ENCODE data around the gene KCTD1. TPM values are rescaled to one million over a fixed set of nuclear protein-coding genes. Genes with fewer than 3 reads are reported as not detected.

Gene KCTD1
- polyA plus RNA-seq, 1 donor from 2014 or later = 32.0 TPM

GRCh38 chr18:26419746-26420145 lies 128.6 kb downstream of the KCTD1 start:
- no peak overlapping the region for H3K9ac ChIP-seq (ENCODE audit: low read length)
- no peaks in the 10 kb centered on the region for H3K36me3 ChIP-seq (ENCODE audit: insufficient read depth, low read length)
- H2AFZ ChIP-seq (ENCODE audit: low read depth, low read length) = no peak overlapping the region
- no peak for TF ChIP-seq CTCF (IDR thresholded peaks at IDR 0.05; ENCODE audit: poor library complexity, severe bottlenecking)
- TF ChIP-seq MXI1 (conservative IDR thresholded peaks at IDR 0.05; ENCODE audit: poor library complexity, severe bottlenecking) = no peak
- no peak for TF ChIP-seq SMC3 (conservative IDR thresholded peaks at IDR 0.05; ENCODE audit: poor library complexity)
- TF ChIP-seq POLR2AphosphoS5 (IDR thresholded peaks at IDR 0.05) = no peak
- no peak for TF ChIP-seq TAF1 (IDR thresholded peaks at IDR 0.05; ENCODE audit: low read depth)
- no peak for TF ChIP-seq REST (IDR thresholded peaks at IDR 0.05; ENCODE audit: borderline replicate concordance)
- H4K20me1 ChIP-seq (ENCODE audit: insufficient read depth) = no peaks in the 10 kb centered on the region
- H3K27me3 ChIP-seq (ENCODE audit: insufficient read depth, low read depth, low read length) = no peaks in the 10 kb centered on the region
- H3F3A ChIP-seq (ENCODE audit: insufficient read depth, low read length, poor library complexity, severe bottlenecking) = no peaks in the 10 kb centered on the region
- no peak overlapping the region for H3K4me3 ChIP-seq (ENCODE audit: low read length)
- H3K4me2 ChIP-seq (ENCODE audit: low read length) = no peak overlapping the region
- no peak overlapping the region for H3K27ac ChIP-seq (ENCODE audit: low read length)
- no peaks in the 10 kb centered on the region for H3K79me2 ChIP-seq (replicated peaks; ENCODE audit: insufficient read depth, low read length)
- H3K9me2 ChIP-seq (ENCODE audit: insufficient read depth, low read length) = no peaks in the 10 kb centered on the region
- no peaks in the 10 kb centered on the region for H3K9me3 ChIP-seq (ENCODE audit: low read length)

- Histone ChIP-seq H3K4me3 (ENCODE audit: low read length) (no peak overlapping the region), H3K4me2 (ENCODE audit: low read length) (no peak overlapping the region), H3K9me3 (ENCODE audit: low read length) (no peaks in the 10 kb centered on the region), H3K9me2 (ENCODE audit: insufficient read depth, low read length) (no peaks in the 10 kb centered on the region), H4K20me1 (ENCODE audit: insufficient read depth) (no peaks in the 10 kb centered on the region), H3F3A (ENCODE audit: insufficient read depth, low read length, poor library complexity, severe bottlenecking) (no peaks in the 10 kb centered on the region), H3K36me3 (ENCODE audit: insufficient read depth, low read length) (no peaks in the 10 kb centered on the region), H3K27ac (ENCODE audit: low read length) (no peak overlapping the region), H3K79me2 (replicated peaks; ENCODE audit: insufficient read depth, low read length) (no peaks in the 10 kb centered on the region), H2AFZ (ENCODE audit: low read depth, low read length) (no peak overlapping the region), H3K27me3 (ENCODE audit: insufficient read depth, low read depth, low read length) (no peaks in the 10 kb centered on the region), H3K9ac (ENCODE audit: low read length) (no peak overlapping the region)
- no peak for TF ChIP-seq CTCF (IDR thresholded peaks at IDR 0.05; ENCODE audit: poor library complexity, severe bottlenecking)
- no peak for TF ChIP-seq MXI1 (conservative IDR thresholded peaks at IDR 0.05; ENCODE audit: poor library complexity, severe bottlenecking)
- TF ChIP-seq RAD21 (conservative IDR thresholded peaks at IDR 0.05) = no peak
- no peak for TF ChIP-seq EZH2 (IDR thresholded peaks at IDR 0.05; ENCODE audit: borderline replicate concordance, insufficient read depth, low read length, poor library complexity, severe bottlenecking)
- no peak for TF ChIP-seq SMC3 (conservative IDR thresholded peaks at IDR 0.05; ENCODE audit: poor library complexity)
- TF ChIP-seq REST (IDR thresholded peaks at IDR 0.05; ENCODE audit: borderline replicate concordance) = no peak
- no peak for TF ChIP-seq TAF1 (IDR thresholded peaks at IDR 0.05; ENCODE audit: low read depth)
- TF ChIP-seq EP300 (conservative IDR thresholded peaks at IDR 0.05; ENCODE audit: poor library complexity, severe bottlenecking) = no peak
Observed at GRCh38 chr18:26418225-26418624, 130.1 kb downstream of the KCTD1 start.
